Colonic mucosa (tissue), 4 donors: ENCODE data around the gene RIMS3. TPM values are rescaled to one million over a fixed set of nuclear protein-coding genes. Genes with fewer than 3 reads are reported as not detected.
A peak's percentile ranks its signal among the peaks of the same experiment; 100 is the strongest.

Experiments used
- DNase-seq: peaks from one replicate; pipeline ENCODE4 v3.0.0-alpha.2; 2020
- H3K27ac ChIP-seq: fragments of 200-600 bp; one replicate; pipeline ENCODE4 v1.8.0; 2021
- H3K27me3 ChIP-seq: fragments of 200-600 bp; one replicate; pipeline ENCODE4 v1.8.0; 2021
- H3K36me3 ChIP-seq: fragments of 200-600 bp; one replicate; pipeline ENCODE4 v1.8.0; 2021
- H3K4me1 ChIP-seq: fragments of 200-600 bp; one replicate; pipeline ENCODE4 v1.8.0; 2021; ENCODE audit warnings: mild to moderate bottlenecking
- H3K4me3 ChIP-seq: fragments of 200-600 bp; one replicate; pipeline ENCODE4 v1.8.0; 2021
- H3K9ac ChIP-seq, 2 donors: one replicate each; pipeline ENCODE4 v1.7.0; 2013; ENCODE audit warnings: control low read depth in 2 of 2, low read depth in 2 of 2, low read length in 2 of 2
- H3K9me3 ChIP-seq: fragments of 200-600 bp; one replicate; pipeline ENCODE4 v1.8.0; 2021
- CTCF ChIP-seq: fragments of 200-600 bp; IDR thresholded peaks from one replicate; pipeline ENCODE4 v1.8.0; 2022; ENCODE audit warnings: antibody characterized with exemption, mild to moderate bottlenecking
- intact Hi-C: fragments of 100-400 bp; cut with DNase I; formaldehyde crosslinking; loops from one replicate; pipeline ENCODE4 v1.14.1; 2022
- total RNA-seq, 2 donors: library from RNA; stranded (reverse); fragmentation: NEBNext Ultra II Directional in 1 of 2; extraction: Animal tissue kit (Norgen Biotek cat#: 25700) in 1 of 2; gene quantifications; one replicate each; pipeline ENCODE4 v1.2.1, GENCODE V29; 2021
- donor health status: healthy.
- donor health status: DM: no; HTN: no; CAD: no.
- donor health status: DM: no; HTN: no; CAD: no.

The RIMS3 gene
- total RNA-seq, 2 donors from 2014 or later, result 7.0 to 9.5 TPM

GRCh38 chr1:40652468-40652867, 13.0 kb downstream of the RIMS3 start:
- DNase-seq, result no peak
- H3K27me3 ChIP-seq, result no peaks in the 10 kb centered on the region
- TF ChIP-seq CTCF, result no peak
- H3K36me3 ChIP-seq, result no peaks in the 10 kb centered on the region
- H3K9ac ChIP-seq, result no peak overlapping the region
- intact Hi-C loops, result no loop called here
- H3K27ac ChIP-seq, result no peak overlapping the region
- no peaks in the 10 kb centered on the region for H3K9me3 ChIP-seq
- no peaks in the 10 kb centered on the region for H3K4me1 ChIP-seq
- no peak overlapping the region for H3K4me3 ChIP-seq

GRCh38 chr1:40651138-40651857, 14.2 kb downstream of the RIMS3 start:
- intact Hi-C loops, result no loop called here
- peak overlapping the region; percentile 36 for H3K27ac ChIP-seq
- H3K4me1 ChIP-seq, result no peaks in the 10 kb centered on the region
- TF ChIP-seq CTCF, result no peak
- no peaks in the 10 kb centered on the region for H3K36me3 ChIP-seq
- no peaks in the 10 kb centered on the region for H3K27me3 ChIP-seq
- H3K9ac ChIP-seq, result peak overlapping the region in 1 of 2 donors; percentile 38
- peak; percentile 78 for DNase-seq
- H3K4me3 ChIP-seq, result no peak overlapping the region
- H3K9me3 ChIP-seq, result no peaks in the 10 kb centered on the region

GRCh38 chr1:40650075-40650474, 15.4 kb downstream of the RIMS3 start:
- intact Hi-C loops, result no loop called here
- Histone ChIP-seq H3K4me1 (no peaks in the 10 kb centered on the region), H3K27ac (no peak overlapping the region), H3K27me3 (no peaks in the 10 kb centered on the region), H3K9ac (no peak overlapping the region), H3K4me3 (no peak overlapping the region), H3K36me3 (no peaks in the 10 kb centered on the region), H3K9me3 (no peaks in the 10 kb centered on the region)
- no peak for TF ChIP-seq CTCF
- DNase-seq, result no peak

- H3K27ac ChIP-seq, result no peak overlapping the region
Measured at GRCh38 chr1:40649592-40649930, 15.9 kb downstream of the RIMS3 start.

GRCh38 chr1:40648928-40649591, 16.4 kb downstream of the RIMS3 start:
- Histone ChIP-seq H3K27me3 (no peaks in the 10 kb centered on the region), H3K4me3 (no peak overlapping the region), H3K36me3 (no peaks in the 10 kb centered on the region), H3K4me1 (no peaks in the 10 kb centered on the region), H3K9ac (no peak overlapping the region), H3K9me3 (no peaks in the 10 kb centered on the region), H3K27ac (no peak overlapping the region)
- intact Hi-C loops, result no loop called here
- TF ChIP-seq CTCF, result no peak
- DNase-seq, result no peak

More at GRCh38 chr1:40649592-40649930, 15.9 kb downstream of the RIMS3 start:
- Histone ChIP-seq H3K9me3 (no peaks in the 10 kb centered on the region), H3K9ac (no peak overlapping the region), H3K4me1 (no peaks in the 10 kb centered on the region), H3K4me3 (no peak overlapping the region), H3K27me3 (no peaks in the 10 kb centered on the region), H3K36me3 (no peaks in the 10 kb centered on the region)
- DNase-seq, result no peak
- intact Hi-C loops, result no loop called here
- no peak for TF ChIP-seq CTCF
